Measurements from ENCODE around the gene MMADHC. TPM values are rescaled to one million over a fixed set of nuclear protein-coding genes. Genes with fewer than 3 reads are reported as not detected.
"Not testable (repeated sequence)": the region's sequence is repeated elsewhere in the genome, so short reads cannot be mapped to it uniquely, and the experiment has no call there.

Gene MMADHC
- total RNA-seq, 1 experiment from 2014 or later = 130 TPM

GRCh38 chr2:149572102-149572953 is 15.2 kb downstream of the MMADHC start:
- ATAC-seq (no peak), DNase-seq (no peak)
- intact Hi-C loops (cut with micrococcal nuclease) = no loop called here
- H3K27me3 ChIP-seq (ENCODE audit: low read length) = no peaks in the 10 kb centered on the region
- H3K4me2 ChIP-seq (ENCODE audit: low read length) = no peak overlapping the region
- H3K9me2 ChIP-seq (replicated peaks; ENCODE audit: low read length) = no peaks in the 10 kb centered on the region
- no peaks in the 10 kb centered on the region for H3K9me3 ChIP-seq (ENCODE audit: low read length)
- BruUV-seq (replicated peaks) = no TSS peak
- no peak overlapping the region for H2AFZ ChIP-seq (ENCODE audit: low read length)
- peaks cover 75% of the 10 kb centered on the region for H3K36me3 ChIP-seq (ENCODE audit: low read depth, low read length)
- no peaks in the 10 kb centered on the region for H3F3A ChIP-seq (ENCODE audit: low read length, unreplicated experiment)
- TF ChIP-seq CTCF (conservative IDR thresholded peaks at IDR 0.05; ENCODE audit: low read depth, low read length) = no peak
- no peak for TF ChIP-seq EZH2phosphoT487 (IDR thresholded peaks at IDR 0.05; ENCODE audit: borderline replicate concordance, low read length)
- no peak for TF ChIP-seq EZH2 (IDR thresholded peaks at IDR 0.05; ENCODE audit: low read length, unreplicated experiment)
- POLR2A ChIA-PET (ENCODE audit: unreplicated experiment) = no interaction called here
- H3K27ac ChIP-seq (ENCODE audit: low read length) = no peak overlapping the region
- 0 out of 2 replicates have a peak, but pooled peaks cover 4% of the 10 kb centered on the region for H3K79me2 ChIP-seq (ENCODE audit: low read length)
- no peaks in the 10 kb centered on the region for H3K4me1 ChIP-seq (ENCODE audit: insufficient read depth, low read length)
- no peak overlapping the region for H3K9ac ChIP-seq (ENCODE audit: low read length)
- CTCF ChIA-PET = no interaction called here
- no peak overlapping the region for H3K4me3 ChIP-seq (ENCODE audit: low read length)
- peaks cover 4% of the 10 kb centered on the region; the same call in 1 of the 2 replicates for H4K20me1 ChIP-seq (ENCODE audit: low read length)

GRCh38 chr2:149568138-149568537 is 19.4 kb downstream of the MMADHC start:
- ATAC-seq (no peak), DNase-seq (no peak)
- Histone ChIP-seq H4K20me1 (ENCODE audit: low read length) (peaks cover 2% of the 10 kb centered on the region; the same call in 1 of the 2 replicates), H3K4me3 (ENCODE audit: low read length) (no peak overlapping the region), H3K9me2 (replicated peaks; ENCODE audit: low read length) (no peaks in the 10 kb centered on the region), H3K79me2 (ENCODE audit: low read length) (no peaks in the 10 kb centered on the region), H3K4me2 (ENCODE audit: low read length) (no peak overlapping the region), H3K4me1 (ENCODE audit: insufficient read depth, low read length) (peaks cover 4% of the 10 kb centered on the region; the same call in 1 of the 2 replicates), H3F3A (ENCODE audit: low read length, unreplicated experiment) (no peaks in the 10 kb centered on the region), H3K9me3 (ENCODE audit: low read length) (no peaks in the 10 kb centered on the region), H2AFZ (ENCODE audit: low read length) (no peak overlapping the region), H3K9ac (ENCODE audit: low read length) (no peak overlapping the region), H3K36me3 (ENCODE audit: low read depth, low read length) (peaks cover 55% of the 10 kb centered on the region), H3K27ac (ENCODE audit: low read length) (no peak overlapping the region), H3K27me3 (ENCODE audit: low read length) (no peaks in the 10 kb centered on the region)
- intact Hi-C loops (cut with micrococcal nuclease) = loop anchor here (10.0 kb wide), 1 partner anchor 133 kb away; no protein-coding TSS in a partner anchor
- POLR2A ChIA-PET (ENCODE audit: unreplicated experiment) = no interaction called here
- BruUV-seq (replicated peaks) = no TSS peak
- CTCF ChIA-PET = no interaction called here
- TF ChIP-seq EZH2phosphoT487 (IDR thresholded peaks at IDR 0.05; ENCODE audit: borderline replicate concordance, low read length) (no peak), EZH2 (IDR thresholded peaks at IDR 0.05; ENCODE audit: low read length, unreplicated experiment) (no peak)

GRCh38 chr2:149566652-149567051 is 20.9 kb downstream of the MMADHC start:
- no TSS peak for BruUV-seq (replicated peaks)
- no peak for DNase-seq

GRCh38 chr2:149565625-149566024 is 21.9 kb downstream of the MMADHC start:
- H3K9me3 ChIP-seq (ENCODE audit: low read length); ATAC-seq; CTCF ChIA-PET; H4K20me1 ChIP-seq (ENCODE audit: low read length); H3K4me2 ChIP-seq (ENCODE audit: low read length); H3K4me3 ChIP-seq (ENCODE audit: low read length); H3K27me3 ChIP-seq (ENCODE audit: low read length); H3F3A ChIP-seq (ENCODE audit: low read length, unreplicated experiment); H3K27ac ChIP-seq (ENCODE audit: low read length); H2AFZ ChIP-seq (ENCODE audit: low read length); H3K9me2 ChIP-seq (replicated peaks; ENCODE audit: low read length); DNase-seq; BruUV-seq (replicated peaks); H3K79me2 ChIP-seq (ENCODE audit: low read length); H3K9ac ChIP-seq (ENCODE audit: low read length): not testable (repeated sequence)
- peaks cover 35% of the 10 kb centered on the region for H3K36me3 ChIP-seq (ENCODE audit: low read depth, low read length)
- POLR2A ChIA-PET (ENCODE audit: unreplicated experiment) = interaction anchor here (0.6 kb wide), 1 partner anchor 819 kb away, joined by 5 read pairs; no protein-coding TSS in a partner anchor
- peaks cover 19% of the 10 kb centered on the region for H3K4me1 ChIP-seq (ENCODE audit: insufficient read depth, low read length)
- intact Hi-C loops (cut with micrococcal nuclease) = loop anchor here (10.0 kb wide), 1 partner anchor 131 kb away; no protein-coding TSS in a partner anchor

More at GRCh38 chr2:149566652-149567051, 20.9 kb downstream of the MMADHC start:
- Histone ChIP-seq H3K27ac (ENCODE audit: low read length) (no peak overlapping the region), H3K27me3 (ENCODE audit: low read length) (no peaks in the 10 kb centered on the region), H3F3A (ENCODE audit: low read length, unreplicated experiment) (no peaks in the 10 kb centered on the region), H4K20me1 (ENCODE audit: low read length) (no peaks in the 10 kb centered on the region), H3K4me2 (ENCODE audit: low read length) (no peak overlapping the region), H3K4me3 (ENCODE audit: low read length) (no peak overlapping the region), H3K9ac (ENCODE audit: low read length) (no peak overlapping the region), H3K9me3 (ENCODE audit: low read length) (no peaks in the 10 kb centered on the region), H3K36me3 (ENCODE audit: low read depth, low read length) (peaks cover 42% of the 10 kb centered on the region), H3K79me2 (ENCODE audit: low read length) (no peaks in the 10 kb centered on the region), H3K4me1 (ENCODE audit: insufficient read depth, low read length) (peaks cover 18% of the 10 kb centered on the region), H2AFZ (ENCODE audit: low read length) (no peak overlapping the region), H3K9me2 (replicated peaks; ENCODE audit: low read length) (no peaks in the 10 kb centered on the region)
- intact Hi-C loops (cut with micrococcal nuclease) = loop anchor here (10.0 kb wide), 1 partner anchor 132 kb away; no protein-coding TSS in a partner anchor
- no peak for TF ChIP-seq CTCF (conservative IDR thresholded peaks at IDR 0.05; ENCODE audit: low read depth, low read length)
- TF ChIP-seq EZH2 (IDR thresholded peaks at IDR 0.05; ENCODE audit: low read length, unreplicated experiment) = no peak
- no peak for TF ChIP-seq EZH2phosphoT487 (IDR thresholded peaks at IDR 0.05; ENCODE audit: borderline replicate concordance, low read length)
- CTCF ChIA-PET = no interaction called here
- POLR2A ChIA-PET (ENCODE audit: unreplicated experiment) = interaction anchor here (0.7 kb wide), 1 partner anchor 15 kb away, joined by 3 read pairs; no protein-coding TSS in a partner anchor
- ATAC-seq = no peak
